Mesenchymal stem cell (in vitro differentiated cells and primary cell): Measurements from ENCODE around the gene HNRNPA3. TPM values are rescaled to one million over a fixed set of nuclear protein-coding genes. Genes with fewer than 3 reads are reported as not detected.

Experiments
- DNase-seq: peaks from one replicate; pipeline ENCODE4 v3.0.0-alpha.2; 2013
- H2AFZ ChIP-seq: one replicate; pipeline ENCODE4 v1.6.1; 2013; ENCODE audit warnings: low read depth, mild to moderate bottlenecking, control low read depth, inconsistent platforms, low read length, moderate library complexity
- H2AK5ac ChIP-seq: 2 replicates; pipeline ENCODE4 v1.6.1; 2013; ENCODE audit warnings: low read length, moderate library complexity, mild to moderate bottlenecking, inconsistent platforms; ENCODE audit not compliant: severe bottlenecking
- H2BK120ac ChIP-seq: one replicate; pipeline ENCODE4 v1.6.1; 2013; ENCODE audit warnings: low read depth, mild to moderate bottlenecking, inconsistent platforms, low read length, moderate library complexity
- H2BK12ac ChIP-seq, 2 experiments: one replicate each; pipeline ENCODE4 v1.6.1; 2013; ENCODE audit warnings: inconsistent platforms in 2 of 2, low read length in 2 of 2, mild to moderate bottlenecking in 2 of 2, moderate library complexity in 2 of 2, control low read depth in 1 of 2
- H2BK15ac ChIP-seq: one replicate; pipeline ENCODE4 v1.6.1; 2013; ENCODE audit warnings: mild to moderate bottlenecking, low read depth, inconsistent platforms; ENCODE audit not compliant: poor library complexity, severe bottlenecking
- H2BK5ac ChIP-seq: 2 replicates; pipeline ENCODE4 v1.6.1; 2013; ENCODE audit warnings: low read depth, mild to moderate bottlenecking, low read length, control low read depth, inconsistent platforms; ENCODE audit not compliant: poor library complexity, severe bottlenecking
- H3K14ac ChIP-seq, 2 experiments: one replicate each; pipeline ENCODE4 v1.6.1; 2013; ENCODE audit warnings: inconsistent platforms in 2 of 2, low read length in 2 of 2, control low read depth in 1 of 2, mild to moderate bottlenecking in 1 of 2, moderate library complexity in 1 of 2
- H3K18ac ChIP-seq, 2 experiments: one replicate each; pipeline ENCODE4 v1.6.1; 2013; ENCODE audit warnings: inconsistent platforms in 2 of 2, low read length in 2 of 2, control low read depth in 1 of 2, low read depth in 1 of 2, mild to moderate bottlenecking in 1 of 2
- H3K23ac ChIP-seq, 2 experiments: one replicate each; pipeline ENCODE4 v1.6.1; 2013; ENCODE audit warnings: inconsistent platforms in 2 of 2, low read length in 2 of 2, mild to moderate bottlenecking in 2 of 2, moderate library complexity in 2 of 2, control low read depth in 1 of 2
- H3K27ac ChIP-seq: 2 replicates; pipeline ENCODE4 v1.5.1; 2013; ENCODE audit warnings: mild to moderate bottlenecking, moderate library complexity, low read length, control low read depth, inconsistent platforms; ENCODE audit not compliant: poor library complexity, severe bottlenecking
- H3K27me3 ChIP-seq, 2 experiments: 2 replicates each; pipeline versions ENCODE4 v1.6.1 to v1.7.0; 2013; ENCODE audit warnings: low read length in 2 of 2, mild to moderate bottlenecking in 2 of 2, moderate library complexity in 2 of 2, control low read depth in 1 of 2, inconsistent platforms in 1 of 2; ENCODE audit not compliant: control insufficient read depth in 1 of 2, insufficient read depth in 1 of 2
- H3K36me3 ChIP-seq, 2 experiments: 2 replicates each; pipeline versions ENCODE4 v1.6.1 to v1.7.0; 2013; ENCODE audit warnings: low read length in 2 of 2, control low read depth in 1 of 2, inconsistent platforms in 1 of 2, low read depth in 1 of 2, mild to moderate bottlenecking in 1 of 2; ENCODE audit not compliant: insufficient read depth in 2 of 2, control insufficient read depth in 1 of 2
- H3K4ac ChIP-seq, 2 experiments: one replicate each; pipeline ENCODE4 v1.6.1; 2013; ENCODE audit warnings: inconsistent platforms in 2 of 2, low read length in 2 of 2, mild to moderate bottlenecking in 2 of 2, moderate library complexity in 2 of 2, control low read depth in 1 of 2, low read depth in 1 of 2
- H3K4me1 ChIP-seq: 2 replicates; pipeline ENCODE4 v1.6.1; 2013; ENCODE audit warnings: low read depth, low read length, control low read depth; ENCODE audit not compliant: control insufficient read depth, insufficient read depth
- H3K4me2 ChIP-seq: 2 replicates; pipeline ENCODE4 v1.6.1; 2013; ENCODE audit warnings: low read length, mild to moderate bottlenecking, inconsistent platforms; ENCODE audit not compliant: poor library complexity, severe bottlenecking
- H3K4me3 ChIP-seq, 2 experiments: 2 replicates each; pipeline versions ENCODE4 v1.5.1 to v1.7.0; 2013; ENCODE audit warnings: low read length in 2 of 2, mild to moderate bottlenecking in 2 of 2, control low read depth in 1 of 2, low read depth in 1 of 2; ENCODE audit not compliant: insufficient read depth in 1 of 2
- H3K79me1 ChIP-seq: replicated peaks from 2 replicates; pipeline ENCODE4 v1.6.1; 2013; ENCODE audit warnings: mild to moderate bottlenecking, control low read depth, low read length, inconsistent platforms; ENCODE audit not compliant: poor library complexity, severe bottlenecking
- H3K9ac ChIP-seq: 2 replicates; pipeline ENCODE4 v1.7.0; 2013; ENCODE audit warnings: mild to moderate bottlenecking, low read length, moderate library complexity
- H3K9me3 ChIP-seq: 2 replicates; pipeline ENCODE4 v1.7.0; 2013; ENCODE audit warnings: mild to moderate bottlenecking, low read length; ENCODE audit not compliant: control insufficient read depth
- H4K8ac ChIP-seq: one replicate; pipeline ENCODE4 v1.6.1; 2013; ENCODE audit warnings: inconsistent platforms, mild to moderate bottlenecking, low read length, moderate library complexity
- H4K91ac ChIP-seq: one replicate; pipeline ENCODE4 v1.6.1; 2013; ENCODE audit warnings: mild to moderate bottlenecking, low read length, inconsistent platforms
- WGBS: methylation state at CpG from one replicate; pipeline ENCODE4 v1.1.7; 2013; ENCODE audit warnings: mixed read lengths; 5-methylcytosine and 5-hydroxymethylcytosine counted together
- small RNA-seq: library from polyadenylated mRNA; stranded (forward); fragments of <200 nt; extraction: miRNeasy Mini kit (QIAGEN cat#:217004); gene quantifications from one replicate; pipeline ENCODE3, GENCODE V24; 2013; ENCODE audit warnings: low read depth

HNRNPA3 gene

GRCh38 chr2:177272765-177273164, 60.2 kb downstream of the HNRNPA3 start:
- H3K14ac ChIP-seq = no peak overlapping the region
- H3K4me2 ChIP-seq = no peak overlapping the region
- no peaks in the 10 kb centered on the region for H3K9me3 ChIP-seq
- H3K27me3 ChIP-seq = no peaks in the 10 kb centered on the region
- H2BK5ac ChIP-seq = no peak overlapping the region
- H4K91ac ChIP-seq = no peak overlapping the region
- H3K79me1 ChIP-seq = no peaks in the 10 kb centered on the region
- H2AK5ac ChIP-seq = no peak overlapping the region
- WGBS = 96% methylated on average over 1 of the region's 2 CpGs
- no peak overlapping the region for H3K18ac ChIP-seq
- H2BK15ac ChIP-seq = no peak overlapping the region
- no peak overlapping the region for H4K8ac ChIP-seq
- H3K4me1 ChIP-seq = peaks cover 2% of the 10 kb centered on the region
- H3K36me3 ChIP-seq = no peaks in the 10 kb centered on the region
- H3K4ac ChIP-seq = no peak overlapping the region
- H3K9ac ChIP-seq = peak overlapping the region; percentile 31
- no peak overlapping the region for H2AFZ ChIP-seq
- no peak overlapping the region for H2BK12ac ChIP-seq
- peak overlapping the region in 1 of 2 experiments; percentile 17 for H3K4me3 ChIP-seq
- no peak overlapping the region for H2BK120ac ChIP-seq
- DNase-seq = no peak
- H3K23ac ChIP-seq = no peak overlapping the region
- no peak overlapping the region for H3K27ac ChIP-seq

DNA sequence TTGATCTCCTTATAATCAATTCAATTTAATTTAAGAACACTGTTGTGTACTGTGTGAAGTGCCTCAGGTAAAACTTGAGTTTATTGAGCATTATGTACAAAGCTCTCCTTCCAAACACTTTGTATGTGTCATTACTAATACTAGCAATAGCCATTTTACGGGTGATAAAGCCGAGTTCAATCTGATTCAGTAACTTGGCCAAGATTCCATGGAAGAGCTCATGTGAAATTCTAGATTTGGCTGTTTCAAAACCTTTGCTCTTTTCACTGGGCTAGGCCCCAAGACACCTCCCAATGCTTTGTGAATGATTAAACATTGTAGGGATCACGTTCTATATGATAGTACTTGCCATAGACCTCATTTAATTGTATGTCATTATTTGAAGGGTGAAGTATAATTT, 60.8 kb downstream of the HNRNPA3 start:
- DNase-seq = no peak
- no peaks in the 10 kb centered on the region for H3K79me1 ChIP-seq
- peak overlapping the region; percentile 31 for H3K9ac ChIP-seq
- H4K91ac ChIP-seq = no peak overlapping the region
- no peaks in the 10 kb centered on the region for H3K36me3 ChIP-seq
- no peak overlapping the region for H2BK5ac ChIP-seq
- H2BK15ac ChIP-seq = no peak overlapping the region
- H2AFZ ChIP-seq = no peak overlapping the region
- H3K14ac ChIP-seq = no peak overlapping the region
- no peak overlapping the region for H3K4ac ChIP-seq
- no peaks in the 10 kb centered on the region for H3K27me3 ChIP-seq
- no peak overlapping the region for H4K8ac ChIP-seq
- H3K4me3 ChIP-seq = peak overlapping the region in 1 of 2 experiments; percentile 17
- H3K9me3 ChIP-seq = no peaks in the 10 kb centered on the region
- no peak overlapping the region for H3K23ac ChIP-seq
- no peak overlapping the region for H2BK120ac ChIP-seq
- WGBS = 92% methylated on average over 2 of the region's 3 CpGs
- H3K4me2 ChIP-seq = no peak overlapping the region
- no peak overlapping the region for H3K18ac ChIP-seq
- H2AK5ac ChIP-seq = no peak overlapping the region
- H3K4me1 ChIP-seq = peaks cover 2% of the 10 kb centered on the region
- no peak overlapping the region for H3K27ac ChIP-seq
- H2BK12ac ChIP-seq = no peak overlapping the region

Small RNAs within 50 kb of the gene (small RNA-seq; reads per million reads assigned to genes)
- gene MIR3128 (0.86 reads per million), gene RF00019 (not detected)
